Kidney (tissue), 14 donors: Measurements from ENCODE around the gene RADIL. TPM values are rescaled to one million over a fixed set of nuclear protein-coding genes. Genes with fewer than 3 reads are reported as not detected.

Experiments used
- DNase-seq, 5 donors: peaks; one replicate each; pipeline ENCODE4 v3.0.0-alpha.2; 2013 to 2020
- FAIRE-seq: peaks from 2 replicates; lab custom pipeline; 2012; peaks lifted over from hg19 to GRCh38; lab: Jason Lieb, UNC
- H3K27ac ChIP-seq, 2 donors: one replicate each; pipeline ENCODE4 v1.7.0; 2013; ENCODE audit warnings: low read depth in 2 of 2, low read length in 2 of 2, inconsistent platforms in 1 of 2
- H3K27me3 ChIP-seq: one replicate; pipeline ENCODE4 v1.7.1; 2013; ENCODE audit warnings: low read length, inconsistent platforms; ENCODE audit not compliant: control insufficient read depth, insufficient read depth
- H3K36me3 ChIP-seq, 3 donors: one replicate each; pipeline versions ENCODE4 v1.7.0 to v1.7.1; 2013; ENCODE audit warnings: low read length in 3 of 3, control low read depth in 1 of 3, inconsistent platforms in 1 of 3; ENCODE audit not compliant: insufficient read depth in 3 of 3, control insufficient read depth in 2 of 3
- H3K4me1 ChIP-seq, 3 donors: one replicate each; pipeline versions ENCODE4 v1.7.0 to v1.7.1; 2013; ENCODE audit warnings: low read length in 3 of 3, inconsistent platforms in 1 of 3, low read depth in 1 of 3; ENCODE audit not compliant: control insufficient read depth in 2 of 3, insufficient read depth in 2 of 3
- H3K4me3 ChIP-seq, 3 donors: one replicate each; pipeline versions ENCODE4 v1.7.0 to v1.8.1; 2013; ENCODE audit warnings: low read length in 3 of 3, control low read depth in 1 of 3, inconsistent platforms in 1 of 3
- H3K9ac ChIP-seq, 3 donors: one replicate each; pipeline versions ENCODE4 v1.7.0 to v1.7.1; 2013; ENCODE audit warnings: low read length in 3 of 3, control low read depth in 1 of 3, inconsistent platforms in 1 of 3
- H3K9me3 ChIP-seq, 3 donors: one replicate each; pipeline versions ENCODE4 v1.7.0 to v1.7.1; 2013; ENCODE audit warnings: low read length in 3 of 3, control low read depth in 1 of 3, inconsistent platforms in 1 of 3; ENCODE audit not compliant: control insufficient read depth in 2 of 3, insufficient read depth in 1 of 3
- CTCF ChIP-seq: IDR thresholded peaks from 3 replicates; pipeline ENCODE4 v1.5.1; 2012; ENCODE audit warnings: mild to moderate bottlenecking, moderate library complexity, borderline replicate concordance; ENCODE audit not compliant: insufficient read depth; ENCODE audit errors: extremely low read depth
- intact Hi-C: fragments of 100-400 bp; cut with DNase I; formaldehyde crosslinking; loops from one replicate; pipeline ENCODE4 v1.11.1; 2022
- polyA plus RNA-seq: library from polyadenylated mRNA; stranded (reverse); fragments of 350-450 nt; fragmentation: Illumina TruSeq; extraction: RNeasy Lipid Tissue Mini Kit (QIAGEN cat#74804); gene quantifications from one replicate; pipeline ENCODE4 v1.2.3, GENCODE V29; 2014; ENCODE audit warnings: low read depth, low replicate concordance; ENCODE audit not compliant: insufficient read depth
- total RNA-seq: library from RNA; stranded (reverse); fragmentation: NEBNext Ultra II Directional; extraction: Animal tissue kit (Norgen Biotek cat#: 25700); gene quantifications from one replicate; pipeline ENCODE4 v1.2.1, GENCODE V29; 2021
- donor health status: control.
- donor health status: control.
- donor health status: control.
- donor health status: control.
- donor health status: control.
- donor health status: DM: yes; HTN: yes; CAD: no.
- donor health status: Normal renal cell carcinoma (clear cell type).

RADIL gene
- total and polyA plus RNA-seq, 2 donors from 2014 or later = 1.0 to 1.7 TPM

GRCh38 chr7:4790516-4790991 lies 93.0 kb downstream of the RADIL start:
- TF ChIP-seq CTCF = no peak
- FAIRE-seq = no peak
- Histone ChIP-seq H3K9me3 (no peaks in the 10 kb centered on the region), H3K4me3 (no peak overlapping the region), H3K27ac (no peak overlapping the region), H3K9ac (no peak overlapping the region), H3K36me3 (peaks cover 0 to 18% (median 3%) of the 10 kb centered on the region in 3 donors), H3K4me1 (no peaks in the 10 kb centered on the region), H3K27me3 (no peaks in the 10 kb centered on the region)
- intact Hi-C loops = no loop called here
- DNase-seq = no peak

- TF ChIP-seq CTCF = no peak
- intact Hi-C loops = no loop called here
- DNase-seq (no peak), FAIRE-seq (no peak)
- no peaks in the 10 kb centered on the region for H3K9me3 ChIP-seq
- H3K27me3 ChIP-seq = no peaks in the 10 kb centered on the region
- no peaks in the 10 kb centered on the region for H3K4me1 ChIP-seq
- H3K36me3 ChIP-seq = peaks cover 0 to 18% (median 3%) of the 10 kb centered on the region in 3 donors
- H3K27ac ChIP-seq = no peak overlapping the region
- no peak overlapping the region for H3K4me3 ChIP-seq
- no peak overlapping the region for H3K9ac ChIP-seq
Measured at GRCh38 chr7:4790078-4790465, 93.4 kb downstream of the RADIL start.

- H3K4me1 ChIP-seq = no peaks in the 10 kb centered on the region
- no peak for TF ChIP-seq CTCF
- H3K9me3 ChIP-seq = no peaks in the 10 kb centered on the region
- no peak overlapping the region for H3K9ac ChIP-seq
- H3K27ac ChIP-seq = no peak overlapping the region
- FAIRE-seq (no peak), DNase-seq (no peak)
- H3K4me3 ChIP-seq = no peak overlapping the region
- peaks cover 0 to 18% (median 3%) of the 10 kb centered on the region in 3 donors for H3K36me3 ChIP-seq
- intact Hi-C loops = loop anchor here (10.0 kb wide), 1 partner anchor 295 kb away; no protein-coding TSS in a partner anchor
- no peaks in the 10 kb centered on the region for H3K27me3 ChIP-seq
Measured at GRCh38 chr7:4789194-4790077, 94.1 kb downstream of the RADIL start.
